ENCODE results near the gene CFAP46. TPM values are rescaled to one million over a fixed set of nuclear protein-coding genes. Genes with fewer than 3 reads are reported as not detected.

CFAP46 gene
- total and polyA plus RNA-seq, 2 of the 4 experiments (the other 2 are of a cell fraction): 1.3 to 1.8 TPM

DNA sequence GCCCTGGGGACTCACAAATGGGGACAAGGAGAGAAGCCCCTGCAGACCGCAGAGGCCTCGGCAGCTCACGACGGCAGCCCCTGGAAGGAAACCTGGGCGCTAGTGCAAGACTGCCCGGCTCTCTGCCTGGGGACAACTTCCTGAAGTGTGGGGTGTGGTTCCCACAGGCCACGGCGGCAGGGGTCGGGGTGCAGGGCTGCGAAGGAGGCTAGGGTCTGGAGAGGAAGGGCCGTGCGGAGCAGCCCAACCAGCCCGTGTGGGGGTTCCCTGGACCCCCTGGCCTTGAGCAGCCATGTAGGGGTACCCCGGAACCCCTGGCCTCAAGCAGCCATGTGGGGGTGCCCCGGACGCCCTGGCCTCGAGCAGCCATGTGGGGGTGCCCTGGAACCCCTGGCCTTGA is 19.5 kb downstream of the CFAP46 start:
- H4K20me1 ChIP-seq (ENCODE audit: insufficient read depth, low read length): no peaks in the 10 kb centered on the region

More for the DNA sequence above, 19.5 kb downstream of the CFAP46 start:
- Histone ChIP-seq H3K79me1 (ENCODE audit: low read depth in 1 of 2, low read length in 2 of 2) (no peaks in the 10 kb centered on the region), H4K8ac (ENCODE audit: low read depth in 2 of 2, low read length in 2 of 2) (no peak overlapping the region), H3K56ac (ENCODE audit: extremely low read depth, insufficient read depth, low read length) (no peak overlapping the region), H3K27me3 (ENCODE audit: control insufficient read depth, insufficient read depth, low read length) (no peaks in the 10 kb centered on the region), H2AK5ac (ENCODE audit: low read depth, low read length) (no peak overlapping the region), H2BK120ac (ENCODE audit: low read depth, low read length) (no peak overlapping the region), H2BK5ac (ENCODE audit: low read depth, low read length, poor library complexity, severe bottlenecking) (no peak overlapping the region), H3K23ac (ENCODE audit: low read depth, low read length) (no peak overlapping the region), H3K9me1 (ENCODE audit: insufficient read depth, low read length) (no peaks in the 10 kb centered on the region), H3K18ac (ENCODE audit: low read depth, low read length) (no peak overlapping the region), H3K36me3 (ENCODE audit: control insufficient read depth, insufficient read depth, low read length) (no peaks in the 10 kb centered on the region), H3K9ac (ENCODE audit: low read depth, low read length) (no peak overlapping the region), H3K4me3 (ENCODE audit: insufficient read depth, low read depth, low read length) (no peak overlapping the region), H2AFZ (replicated peaks; ENCODE audit: low read length, poor library complexity) (no peak overlapping the region), H3K9me3 (ENCODE audit: control insufficient read depth, insufficient read depth, low read length) (no peaks in the 10 kb centered on the region), H3K4me1 (ENCODE audit: control insufficient read depth, insufficient read depth, low read length) (no peaks in the 10 kb centered on the region), H3K4ac (ENCODE audit: low read depth, low read length) (no peak overlapping the region), H2BK15ac (ENCODE audit: low read depth, low read length) (no peak overlapping the region), H3K14ac (replicated peaks; ENCODE audit: low read depth, low read length) (no peak overlapping the region), H2AK9ac (replicated peaks; ENCODE audit: low read depth, low read length, poor library complexity) (no peak overlapping the region), H2BK20ac (ENCODE audit: low read depth, low read length) (no peak overlapping the region), H4K91ac (ENCODE audit: insufficient read depth, low read depth, low read length) (no peak overlapping the region), H3K4me2 (ENCODE audit: low read depth, low read length) (no peak overlapping the region), H3K27ac (ENCODE audit: insufficient read depth, low read length) (no peak overlapping the region), H4K5ac (ENCODE audit: low read depth, low read length) (no peak overlapping the region)
- CTCF ChIA-PET: no interaction called here
- BruUV-seq (replicated peaks): no TSS peak
- POLR2A ChIA-PET (ENCODE audit: unreplicated experiment): no interaction called here
- in situ Hi-C loops (cut with MboI; ENCODE audit: low sequenced_read_pairs) (no loop called here), intact Hi-C loops (cut with micrococcal nuclease) (no loop called here), dilution Hi-C loops (cut with HindIII; ENCODE audit: low sequenced_read_pairs, unreplicated experiment) (no loop called here)
- DNase-seq (no peak), ATAC-seq (ENCODE audit: low read depth) (no peak)
- no peak for TF ChIP-seq FOS (IDR thresholded peaks at IDR 0.05; ENCODE audit: low read depth, low read length)
- no peak for TF ChIP-seq BHLHE40 (IDR thresholded peaks at IDR 0.05; ENCODE audit: low read depth, low read length)
- TF ChIP-seq, protein P1, sequence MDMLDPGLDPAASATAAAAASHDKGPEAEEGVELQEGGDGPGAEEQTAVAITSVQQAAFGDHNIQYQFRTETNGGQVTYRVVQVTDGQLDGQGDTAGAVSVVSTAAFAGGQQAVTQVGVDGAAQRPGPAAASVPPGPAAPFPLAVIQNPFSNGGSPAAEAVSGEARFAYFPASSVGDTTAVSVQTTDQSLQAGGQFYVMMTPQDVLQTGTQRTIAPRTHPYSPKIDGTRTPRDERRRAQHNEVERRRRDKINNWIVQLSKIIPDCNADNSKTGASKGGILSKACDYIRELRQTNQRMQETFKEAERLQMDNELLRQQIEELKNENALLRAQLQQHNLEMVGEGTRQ (IDR thresholded peaks at IDR 0.05; ENCODE audit: low read depth, low read length): no peak
- no peak for TF ChIP-seq POLR2A (IDR thresholded peaks at IDR 0.05; ENCODE audit: low read depth, low read length)
- TF ChIP-seq MXI1 (IDR thresholded peaks at IDR 0.05; ENCODE audit: borderline replicate concordance, low read depth, low read length): no peak
- no peak for TF ChIP-seq RCOR1 (IDR thresholded peaks at IDR 0.05; ENCODE audit: insufficient replicate concordance, low read length)
- TF ChIP-seq, protein P2, sequence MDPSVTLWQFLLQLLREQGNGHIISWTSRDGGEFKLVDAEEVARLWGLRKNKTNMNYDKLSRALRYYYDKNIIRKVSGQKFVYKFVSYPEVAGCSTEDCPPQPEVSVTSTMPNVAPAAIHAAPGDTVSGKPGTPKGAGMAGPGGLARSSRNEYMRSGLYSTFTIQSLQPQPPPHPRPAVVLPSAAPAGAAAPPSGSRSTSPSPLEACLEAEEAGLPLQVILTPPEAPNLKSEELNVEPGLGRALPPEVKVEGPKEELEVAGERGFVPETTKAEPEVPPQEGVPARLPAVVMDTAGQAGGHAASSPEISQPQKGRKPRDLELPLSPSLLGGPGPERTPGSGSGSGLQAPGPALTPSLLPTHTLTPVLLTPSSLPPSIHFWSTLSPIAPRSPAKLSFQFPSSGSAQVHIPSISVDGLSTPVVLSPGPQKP (IDR thresholded peaks at IDR 0.05; ENCODE audit: borderline replicate concordance, low read depth, low read length): no peak
- TF ChIP-seq CEBPB (IDR thresholded peaks at IDR 0.05; ENCODE audit: low read depth, low read length): no peak
- TF ChIP-seq MAZ (IDR thresholded peaks at IDR 0.05; ENCODE audit: borderline replicate concordance, low read depth, low read length): no peak
- no peak for TF ChIP-seq RAD21 (IDR thresholded peaks at IDR 0.05; ENCODE audit: low read length)
- no peak for TF ChIP-seq NFE2L2 (IDR thresholded peaks at IDR 0.05; ENCODE audit: low read depth, low read length)
- no peak for TF ChIP-seq CHD1 (IDR thresholded peaks at IDR 0.05; ENCODE audit: low read depth, low read length)
- TF ChIP-seq RFX5 (IDR thresholded peaks at IDR 0.05; ENCODE audit: low read depth, low read length): no peak
- WGBS, 2 experiments (ENCODE audit: extremely low coverage in 2 of 2, insufficient read length in 1 of 2): 96% methylated on average over 10 of the region's 17 CpGs; no CpG with 5 or more reads in 1 of the 2 experiments
